Spleen (tissue), 11 donors: ENCODE measurements around the gene C1GALT1. TPM values are rescaled to one million over a fixed set of nuclear protein-coding genes. Genes with fewer than 3 reads are reported as not detected.

Experiments used
- DNase-seq: peaks from one replicate; pipeline ENCODE4 v3.0.0-alpha.2; 2020
- H3K27ac ChIP-seq, 8 donors: fragments of 200-600 bp; sonication (generic) in 7 of 8; 1 replicate in 4 of 8; 2 replicates in 4 of 8; pipeline versions ENCODE4 v1.5.0 to v1.8.0; 2016 to 2021; ENCODE audit warnings: inconsistent platforms in 4 of 8, mild to moderate bottlenecking in 4 of 8, moderate library complexity in 1 of 8
- H3K27me3 ChIP-seq, 7 donors: fragments of 200-600 bp; sonication (generic) in 6 of 7; replicated peaks in 1 of 7; 1 replicate in 4 of 7; 2 replicates in 3 of 7; pipeline versions ENCODE4 v1.5.0 to v1.8.0; 2016 to 2021; ENCODE audit warnings: inconsistent platforms in 3 of 7, mild to moderate bottlenecking in 1 of 7
- H3K36me3 ChIP-seq, 6 donors: fragments of 200-600 bp; sonication (generic) in 5 of 6; 1 replicate in 4 of 6; 2 replicates in 2 of 6; pipeline versions ENCODE4 v1.5.0 to v1.8.0; 2016 to 2021; ENCODE audit warnings: inconsistent platforms in 2 of 6
- H3K4me1 ChIP-seq, 6 donors: fragments of 200-600 bp; sonication (generic) in 5 of 6; 1 replicate in 3 of 6; 2 replicates in 3 of 6; pipeline versions ENCODE4 v1.5.0 to v1.8.0; 2016 to 2021; ENCODE audit warnings: inconsistent platforms in 3 of 6
- H3K4me3 ChIP-seq, 8 donors: fragments of 200-600 bp; sonication (generic) in 7 of 8; 1 replicate in 4 of 8; 2 replicates in 4 of 8; pipeline versions ENCODE4 v1.5.0 to v1.8.0; 2016 to 2021; ENCODE audit warnings: inconsistent platforms in 4 of 8, mild to moderate bottlenecking in 4 of 8, moderate library complexity in 2 of 8
- H3K9me3 ChIP-seq, 8 donors: fragments of 200-600 bp; sonication (generic) in 7 of 8; 1 replicate in 4 of 8; 2 replicates in 4 of 8; pipeline versions ENCODE4 v1.5.0 to v1.8.0; 2016 to 2021; ENCODE audit warnings: inconsistent platforms in 4 of 8
- CTCF ChIP-seq, 11 experiments: fragments of 200-600 bp in 7 of 11; fragments of 450-650 bp in 4 of 11; sonication (generic) in 4 of 11; IDR thresholded peaks in 8 of 11; conservative IDR thresholded peaks in 3 of 11; 1 replicate in 7 of 11; 2 replicates in 4 of 11; pipeline versions ENCODE4 v1.4.0 to v1.8.0; 2016 to 2021; ENCODE audit warnings: antibody characterized with exemption in 11 of 11, inconsistent platforms in 4 of 11, mild to moderate bottlenecking in 1 of 11
- POLR2A ChIP-seq, 3 donors: fragments of 450-650 bp; IDR thresholded peaks; one replicate each; pipeline ENCODE4 v1.5.1; 2017; ENCODE audit warnings: antibody characterized with exemption in 3 of 3, mild to moderate bottlenecking in 1 of 3
- POLR2AphosphoS5 ChIP-seq, 3 donors: sonication (generic); formaldehyde crosslinking; IDR thresholded peaks; one replicate each; pipeline ENCODE4 v1.5.1; 2017; ENCODE audit warnings: antibody characterized with exemption in 3 of 3
- WGBS, 5 donors: extraction: QIAGEN DNeasy Blood & Tissue Kit in 3 of 5; methylation state at CpG; one replicate each; pipeline versions ENCODE4 v1.1.5 to v1.1.7; 2013 to 2018; 5-methylcytosine and 5-hydroxymethylcytosine counted together
- intact Hi-C: fragments of 100-400 bp; cut with DNase I; formaldehyde crosslinking; loops from one replicate; pipeline ENCODE4 v1.15.0; 2023; ENCODE audit warnings: low total_unique reads
- polyA plus RNA-seq, 3 donors: library from polyadenylated mRNA; stranded (reverse); fragments of 200-250 nt; gene quantifications; one replicate each; pipeline ENCODE4 v1.2.1, GENCODE V29; 2013
- total RNA-seq, 7 donors: library from RNA; depleted of rRNA in 3 of 7; stranded (reverse); fragments of >200 nt in 3 of 7; fragmentation: NEBNext Ultra II Directional in 4 of 7; extraction: Animal tissue kit (Norgen Biotek cat#: 25700) in 4 of 7; gene quantifications; one replicate each; pipeline versions ENCODE4 v1.1.0 to v1.2.1, GENCODE V29; 2016 to 2021
- donor health status: healthy with polysubstance abuse.
- donor health status: DM: no; HTN: no; CAD: no; lungs with moderate emphysema.
- donor health status: DM: no; HTN: no; CAD: no.
- donor health status: Bipolar disorder and iron deficiency.
- donor health status: healthy.
- donor health status: DM: no; HTN: no; CAD: no.
- donor health status: DM: yes; HTN: yes; CAD: no.

Gene C1GALT1
- total and polyA plus RNA-seq, 10 donors = 6.9 to 61.2 (median 40.0) TPM

- 63 to 73% (median 68%) methylated on average over 4 of the region's 4 CpGs for WGBS, 5 donors
- peak overlapping the region in 7 of 8 donors; percentile 31 to 77 (median 73) for H3K27ac ChIP-seq
- H3K4me1 ChIP-seq = peaks cover 0 to 51% (median 20%) of the 10 kb centered on the region in 6 donors
- DNase-seq = no peak
- H3K36me3 ChIP-seq = no peaks in the 10 kb centered on the region
- no peak overlapping the region for H3K4me3 ChIP-seq
- no peaks in the 10 kb centered on the region for H3K27me3 ChIP-seq
- H3K9me3 ChIP-seq = peaks cover 0 to 19% (median 13%) of the 10 kb centered on the region in 8 donors
- intact Hi-C loops = no loop called here
- TF ChIP-seq CTCF (IDR thresholded peaks at IDR 0.05 in 8 of 11, conservative IDR thresholded peaks at IDR 0.05 in 3 of 11) = no peak
- no peak for TF ChIP-seq POLR2AphosphoS5 (IDR thresholded peaks at IDR 0.05)
- no peak for TF ChIP-seq POLR2A (IDR thresholded peaks at IDR 0.05)
These were observed 25.7 kb upstream of the C1GALT1 start for GRCh38 chr7:7156663-7157062.

GRCh38 chr7:7157177-7157886 is 25.0 kb upstream of the C1GALT1 start:
- DNase-seq = no peak
- H3K4me1 ChIP-seq = peaks cover 0 to 47% (median 19%) of the 10 kb centered on the region in 6 donors
- intact Hi-C loops = no loop called here
- H3K27ac ChIP-seq = peak overlapping the region; percentile 31 to 77 (median 72)
- no peak for TF ChIP-seq POLR2A (IDR thresholded peaks at IDR 0.05)
- peak in 1 of 11 experiments; percentile 4 for TF ChIP-seq CTCF (IDR thresholded peaks at IDR 0.05 in 8 of 11, conservative IDR thresholded peaks at IDR 0.05 in 3 of 11)
- TF ChIP-seq POLR2AphosphoS5 (IDR thresholded peaks at IDR 0.05) = peak in 1 of 3 donors; percentile 69
- H3K4me3 ChIP-seq = peak overlapping the region in 6 of 8 donors; percentile 5 to 61 (median 24)
- H3K9me3 ChIP-seq = peaks cover 0 to 19% (median 13%) of the 10 kb centered on the region in 8 donors
- no peaks in the 10 kb centered on the region for H3K27me3 ChIP-seq
- no peaks in the 10 kb centered on the region for H3K36me3 ChIP-seq
- WGBS, 5 donors = 25 to 44% (median 37%) methylated on average over 2 of the region's 2 CpGs

- no peak for DNase-seq
- Histone ChIP-seq H3K27ac (peak overlapping the region; percentile 31 to 77 (median 72)), H3K4me1 (peaks cover 0 to 47% (median 19%) of the 10 kb centered on the region in 6 donors), H3K27me3 (no peaks in the 10 kb centered on the region), H3K4me3 (peak overlapping the region in 6 of 8 donors; percentile 5 to 61 (median 24)), H3K9me3 (peaks cover 0 to 19% (median 13%) of the 10 kb centered on the region in 8 donors), H3K36me3 (no peaks in the 10 kb centered on the region)
- intact Hi-C loops = no loop called here
- TF ChIP-seq POLR2A (IDR thresholded peaks at IDR 0.05) = no peak
These were observed 24.5 kb upstream of the C1GALT1 start for GRCh38 chr7:7157887-7158271.

- peaks cover 0 to 47% (median 19%) of the 10 kb centered on the region in 6 donors for H3K4me1 ChIP-seq
- H3K4me3 ChIP-seq = peak overlapping the region in 4 of 8 donors; percentile 4 to 61 (median 32)
- 32 to 56% (median 38%) methylated on average over 6 of the region's 6 CpGs for WGBS, 5 donors
- no peaks in the 10 kb centered on the region for H3K36me3 ChIP-seq
- H3K27me3 ChIP-seq = no peaks in the 10 kb centered on the region
- H3K27ac ChIP-seq = peak overlapping the region in 7 of 8 donors; percentile 51 to 77 (median 73)
- intact Hi-C loops = no loop called here
- peaks cover 0 to 9% (median 5%) of the 10 kb centered on the region in 8 donors for H3K9me3 ChIP-seq
- DNase-seq = no peak
- TF ChIP-seq CTCF (IDR thresholded peaks at IDR 0.05 in 8 of 11, conservative IDR thresholded peaks at IDR 0.05 in 3 of 11) (no peak), POLR2AphosphoS5 (IDR thresholded peaks at IDR 0.05) (no peak), POLR2A (IDR thresholded peaks at IDR 0.05) (no peak)
These were observed 23.2 kb upstream of the C1GALT1 start for GRCh38 chr7:7159063-7159658.
